Measurements from ENCODE around the gene MRC1.
"Not testable (repeated sequence)": the region's sequence is repeated elsewhere in the genome, so short reads cannot be mapped to it uniquely, and the experiment has no call there.

MRC1 gene

GRCh38 chr10:17910125-17910789 lies 101.1 kb downstream of the MRC1 start:
- DNase-seq, result no peak

- no peak for DNase-seq
These were observed 103.6 kb downstream of the MRC1 start for GRCh38 chr10:17912754-17913153.

GRCh38 chr10:17913604-17914003 lies 104.5 kb downstream of the MRC1 start:
- DNase-seq, result no peak

GRCh38 chr10:17914169-17915045 lies 105.3 kb downstream of the MRC1 start:
- DNase-seq, result no peak

- DNase-seq, result no peak
These were observed 106.0 kb downstream of the MRC1 start for GRCh38 chr10:17915181-17915580.

- DNase-seq, result no peak
These were observed 109.2 kb downstream of the MRC1 start for GRCh38 chr10:17918187-17918903.

- DNase-seq, result no peak
These were observed 112.2 kb downstream of the MRC1 start for GRCh38 chr10:17921378-17921777.

GRCh38 chr10:17923728-17924127 lies 114.6 kb downstream of the MRC1 start:
- DNase-seq, result no peak

GRCh38 chr10:17943033-17943745 lies 134.0 kb downstream of the MRC1 start:
- no peak for DNase-seq

- not testable (repeated sequence) for DNase-seq
These were observed 141.1 kb downstream of the MRC1 start for GRCh38 chr10:17950269-17950668.

- no peak for DNase-seq
These were observed 141.6 kb downstream of the MRC1 start for GRCh38 chr10:17950726-17951125.

- no peak for DNase-seq
These were observed 142.8 kb downstream of the MRC1 start, which contains the start of gene SLC39A12 for GRCh38 chr10:17951868-17952371. TSS of gene SLC39A12 (plus strand) at chr10:17951918. CDS start at chr10:17953277, 1,359 bp downstream.

- DNase-seq, result not testable (repeated sequence)
These were observed 145.2 kb downstream of the MRC1 start for GRCh38 chr10:17954372-17954771.

GRCh38 chr10:17954861-17955260 lies 145.7 kb downstream of the MRC1 start:
- no peak for DNase-seq

- no peak for DNase-seq
These were observed 148.9 kb downstream of the MRC1 start for GRCh38 chr10:17958049-17958448.

GRCh38 chr10:17959870-17960269 lies 150.7 kb downstream of the MRC1 start:
- DNase-seq, result no peak

Measured in NCI-H1436 treated with DMSO at 0.1 percent for 48 hours (cell line).